Adrenal gland (tissue), 12 donors: ENCODE data around the gene ADAMTS12. TPM values are rescaled to one million over a fixed set of nuclear protein-coding genes. Genes with fewer than 3 reads are reported as not detected.

Source experiments
- DNase-seq, 7 donors: peaks; one replicate each; pipeline ENCODE4 v3.0.0-alpha.2; 2019 to 2020
- H3K27ac ChIP-seq, 5 donors: fragments of 200-600 bp; sonication (generic) in 4 of 5; 1 replicate in 3 of 5; 2 replicates in 2 of 5; pipeline versions ENCODE4 v1.5.1 to v1.8.0; 2016 to 2020; ENCODE audit warnings: mild to moderate bottlenecking in 1 of 5
- H3K27me3 ChIP-seq: fragments of 200-600 bp; 2 replicates; pipeline ENCODE4 v1.8.0; 2021
- H3K36me3 ChIP-seq, 2 donors: fragments of 200-600 bp; replicated peaks in 1 of 2; 1 replicate in 1 of 2; 2 replicates in 1 of 2; pipeline versions ENCODE4 v1.5.1 to v1.8.0; 2018 to 2022
- H3K4me1 ChIP-seq, 2 donors: fragments of 200-600 bp; replicated peaks in 1 of 2; 1 replicate in 1 of 2; 2 replicates in 1 of 2; pipeline versions ENCODE4 v1.5.1 to v1.8.0; 2018 to 2021
- H3K4me3 ChIP-seq, 4 donors: fragments of 200-600 bp; sonication (generic) in 3 of 4; one replicate each; pipeline ENCODE4 v1.5.1; 2016 to 2018
- H3K9me3 ChIP-seq, 3 donors: fragments of 200-600 bp; sonication (generic) in 1 of 3; replicated peaks in 1 of 3; 1 replicate in 2 of 3; 2 replicates in 1 of 3; pipeline versions ENCODE4 v1.5.1 to v1.8.0; 2016 to 2021
- CTCF ChIP-seq, 6 experiments: fragments of 450-650 bp in 4 of 6; fragments of 200-600 bp in 2 of 6; sonication (generic) in 1 of 6; IDR thresholded peaks; 1 replicate in 5 of 6; 2 replicates in 1 of 6; pipeline versions ENCODE4 v1.5.1 to v1.8.0; 2016 to 2021; ENCODE audit warnings: antibody characterized with exemption in 6 of 6, mild to moderate bottlenecking in 2 of 6, moderate library complexity in 1 of 6
- POLR2A ChIP-seq, 2 donors: fragments of 450-650 bp; IDR thresholded peaks; one replicate each; pipeline ENCODE4 v1.6.1; 2017; ENCODE audit warnings: antibody characterized with exemption in 2 of 2, mild to moderate bottlenecking in 2 of 2, moderate library complexity in 1 of 2
- WGBS, 4 donors: extraction: QIAGEN DNeasy Blood & Tissue Kit in 2 of 4; methylation state at CpG; one replicate each; pipeline versions ENCODE4 v1.1.5 to v1.1.7; 2013 to 2017; 5-methylcytosine and 5-hydroxymethylcytosine counted together
- intact Hi-C, 2 donors: fragments of 100-400 bp; cut with DNase I; formaldehyde crosslinking; loops; one replicate each; pipeline versions ENCODE4 v1.14.1 to v1.15.0; 2022 to 2023
- polyA plus RNA-seq, 3 donors: library from polyadenylated mRNA; stranded (reverse); fragments of 200-250 nt in 2 of 3; fragments of 350-450 nt in 1 of 3; fragmentation: Illumina TruSeq in 1 of 3; extraction: RNeasy Lipid Tissue Mini Kit (QIAGEN cat#74804) in 1 of 3; gene quantifications; one replicate each; pipeline ENCODE4 v1.2.3, GENCODE V29; 2013 to 2014
- total RNA-seq, 9 donors: library from RNA; depleted of rRNA in 4 of 9; stranded (reverse); fragments of >200 nt in 4 of 9; fragments of 120-200 nt in 1 of 9; fragmentation: NEBNext Ultra II Directional in 1 of 9; extraction: Animal tissue kit (Norgen Biotek cat#: 25700) in 1 of 9; gene quantifications; one replicate each; pipeline versions ENCODE4 v1.1.0 to v1.2.4, GENCODE V29; 2013 to 2023
- donor health status: healthy with polysubstance abuse.
- donor health status: Bipolar disorder and iron deficiency.
- donor health status: DM: yes; HTN: yes; CAD: no.
- donor health status: DM: no; HTN: no; CAD: no.
- donor health status: DM: no; HTN: no; CAD: no.
- donor health status: DM: yes; HTN: yes; CAD: no.

The ADAMTS12 gene
- total and polyA plus RNA-seq, 12 donors, result 1.9 to 76.1 (median 10.5) TPM

- 88 to 97% (median 93%) methylated on average over 1 of the region's 1 CpG for WGBS, 4 donors
- no peaks in the 10 kb centered on the region for H3K9me3 ChIP-seq
- no peak for TF ChIP-seq POLR2A (IDR thresholded peaks at IDR 0.05)
- TF ChIP-seq CTCF (IDR thresholded peaks at IDR 0.05), result no peak
- DNase-seq, result no peak
- intact Hi-C loops, result loop anchor here in 1 of 2 donors (10.0 kb wide), 1 partner anchor 54 kb away; no protein-coding TSS in a partner anchor
- peaks cover 0 to 16% of the 10 kb centered on the region in 2 donors for H3K4me1 ChIP-seq
- no peaks in the 10 kb centered on the region for H3K27me3 ChIP-seq
- H3K27ac ChIP-seq, result no peak overlapping the region
- no peak overlapping the region for H3K4me3 ChIP-seq
- H3K36me3 ChIP-seq, result no peaks in the 10 kb centered on the region
Measured at GRCh38 chr5:33831041-33831440, 60.7 kb downstream of the ADAMTS12 start.

DNA sequence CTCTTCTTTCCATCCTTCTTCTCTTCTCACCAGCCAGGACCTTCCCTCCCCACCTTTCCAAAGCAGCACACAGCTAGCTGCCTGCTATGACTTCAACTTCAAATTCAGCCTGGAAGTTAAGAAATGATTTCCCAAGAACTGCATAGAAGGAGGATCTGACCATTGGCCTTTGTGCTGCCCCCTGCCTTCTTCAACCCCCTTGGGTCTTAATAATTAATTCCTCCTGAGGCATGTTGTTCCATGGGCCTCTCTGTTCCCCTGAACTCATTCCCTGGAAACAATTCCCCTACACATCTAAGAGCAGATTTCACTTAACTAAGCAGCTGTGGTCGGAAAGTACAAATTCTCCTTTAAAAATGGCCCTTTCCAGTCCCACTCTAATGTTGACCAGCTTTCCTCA lies 62.4 kb downstream of the ADAMTS12 start:
- intact Hi-C loops, result no loop called here
- Histone ChIP-seq H3K4me3 (no peak overlapping the region), H3K4me1 (peaks cover 0 to 26% of the 10 kb centered on the region in 2 donors), H3K9me3 (no peaks in the 10 kb centered on the region), H3K27me3 (no peaks in the 10 kb centered on the region), H3K27ac (no peak overlapping the region), H3K36me3 (no peaks in the 10 kb centered on the region)
- TF ChIP-seq CTCF (IDR thresholded peaks at IDR 0.05), result no peak
- WGBS, 4 donors, result 78 to 87% (median 79%) methylated on average over 1 of the region's 1 CpG
- DNase-seq, result no peak

GRCh38 chr5:33828626-33829308 lies 63.0 kb downstream of the ADAMTS12 start:
- no peak overlapping the region for H3K4me3 ChIP-seq
- peaks cover 0 to 30% of the 10 kb centered on the region in 2 donors for H3K4me1 ChIP-seq
- H3K9me3 ChIP-seq, result no peaks in the 10 kb centered on the region
- TF ChIP-seq POLR2A (IDR thresholded peaks at IDR 0.05) (no peak), CTCF (IDR thresholded peaks at IDR 0.05) (no peak)
- no peaks in the 10 kb centered on the region for H3K36me3 ChIP-seq
- no peak overlapping the region for H3K27ac ChIP-seq
- intact Hi-C loops, result no loop called here
- H3K27me3 ChIP-seq, result no peaks in the 10 kb centered on the region
- WGBS, 4 donors, result 79 to 91% (median 87%) methylated on average over 7 of the region's 7 CpGs
- DNase-seq, result no peak

DNA sequence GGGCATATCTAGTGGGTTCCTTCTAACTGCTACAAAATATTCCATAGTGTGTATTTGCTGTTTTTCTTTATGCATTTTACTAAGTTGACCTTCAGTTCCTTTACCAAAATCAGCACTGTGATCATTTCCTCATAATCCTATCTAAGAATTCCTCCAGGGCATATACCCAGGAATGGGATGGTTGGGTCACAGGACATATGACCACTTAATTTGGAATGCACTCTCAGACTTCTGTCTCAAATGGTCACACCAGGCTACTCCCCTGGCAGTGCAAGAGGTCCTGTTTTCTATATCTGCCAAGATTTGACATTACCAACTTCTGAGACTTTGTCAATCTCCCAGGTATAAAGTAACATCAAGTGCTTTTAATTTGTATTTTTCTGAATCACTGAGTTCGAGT lies 63.9 kb downstream of the ADAMTS12 start:
- WGBS, 4 donors, result 72 to 83% (median 79%) methylated on average over 1 of the region's 1 CpG
- Histone ChIP-seq H3K4me3 (no peak overlapping the region), H3K4me1 (peaks cover 0 to 24% of the 10 kb centered on the region in 2 donors), H3K27ac (peak overlapping the region in 2 of 5 donors; percentile 8 to 81), H3K9me3 (no peaks in the 10 kb centered on the region), H3K36me3 (no peaks in the 10 kb centered on the region), H3K27me3 (no peaks in the 10 kb centered on the region)
- intact Hi-C loops, result no loop called here
- no peak for DNase-seq
- TF ChIP-seq POLR2A (IDR thresholded peaks at IDR 0.05) (no peak), CTCF (IDR thresholded peaks at IDR 0.05) (no peak)
